ENCODE data around the gene KDM4C. TPM values are rescaled to one million over a fixed set of nuclear protein-coding genes. Genes with fewer than 3 reads are reported as not detected.

KDM4C gene
- total and polyA plus RNA-seq, 2 of the 8 experiments (the other 6 are each of a cell fraction or from before 2014, with no cell fraction given) = 13.0 to 26.1 TPM

GRCh38 chr9:7154003-7154619, 396.3 kb downstream of the KDM4C start:
- Histone ChIP-seq H3K27ac (ENCODE audit: low read depth, low read length) (no peak overlapping the region), H3K9ac (replicated peaks in 1 of 4; ENCODE audit: extremely low read depth in 1 of 4, low read depth in 3 of 4, low read length in 3 of 4) (no peak overlapping the region), H2BK12ac (ENCODE audit: low read depth, low read length) (no peak overlapping the region), H3K56ac (replicated peaks; ENCODE audit: insufficient read length, low read depth, low read length) (no peak overlapping the region), H2BK20ac (ENCODE audit: low read length) (no peak overlapping the region), H3K14ac (ENCODE audit: insufficient read length) (no peak overlapping the region), H4K8ac (ENCODE audit: extremely low read depth, insufficient read depth, low read length) (peak overlapping the region; percentile 62; the same call in 1 of the 2 replicates), H3K4me3 (ENCODE audit: extremely low read depth in 1 of 4, insufficient read depth in 2 of 4, low read depth in 3 of 4, low read length in 4 of 4) (no peak overlapping the region), H4K5ac (ENCODE audit: insufficient read length, low read depth, low read length) (no peak overlapping the region), H2AFZ (ENCODE audit: low read length) (no peak overlapping the region), H2BK15ac (ENCODE audit: low read length) (no peak overlapping the region), H3K27me3 (replicated peaks in 1 of 4; ENCODE audit: control insufficient read depth in 3 of 4, extremely low read depth in 1 of 4, insufficient read depth in 3 of 4, low read length in 3 of 4) (no peaks in the 10 kb centered on the region), H3K18ac (ENCODE audit: extremely low read depth, low read length) (no peak overlapping the region), H3K23ac (ENCODE audit: insufficient read length) (no peak overlapping the region), H2AK5ac (ENCODE audit: low read depth, low read length) (no peak overlapping the region), H2BK120ac (replicated peaks; ENCODE audit: low read depth, low read length) (no peak overlapping the region), H3K4ac (replicated peaks; ENCODE audit: insufficient read length, low read depth, low read length) (no peak overlapping the region), H3K4me2 (ENCODE audit: insufficient read depth in 1 of 2, low read depth in 2 of 2, low read length in 2 of 2) (no peak overlapping the region), H4K91ac (replicated peaks; ENCODE audit: insufficient read length, low read length) (no peak overlapping the region), H2BK5ac (ENCODE audit: low read depth, low read length) (no peak overlapping the region), H3K9me3 (ENCODE audit: insufficient read depth in 2 of 2, low read depth in 1 of 2, low read length in 1 of 2) (no peaks in the 10 kb centered on the region), H3K36me3 (ENCODE audit: control insufficient read depth in 2 of 4, insufficient read depth in 4 of 4, low read length in 3 of 4) (no peaks in the 10 kb centered on the region), H3K23me2 (ENCODE audit: low read depth, low read length) (no peaks in the 10 kb centered on the region), H3K4me1 (replicated peaks in 1 of 4; ENCODE audit: control insufficient read depth in 3 of 4, insufficient read depth in 4 of 4, low read length in 3 of 4) (no peaks in the 10 kb centered on the region), H3K79me2 (ENCODE audit: control insufficient read depth in 1 of 2, insufficient read depth in 2 of 2, low read length in 2 of 2) (no peaks in the 10 kb centered on the region), H3K79me1 (ENCODE audit: low read depth, low read length) (no peaks in the 10 kb centered on the region), H4K20me1 (replicated peaks in 1 of 2; ENCODE audit: control insufficient read depth in 1 of 2, insufficient read depth in 2 of 2, low read length in 2 of 2) (no peaks in the 10 kb centered on the region)
- POLR2A ChIA-PET (ENCODE audit: partially characterized antibody) = no interaction called here
- FAIRE-seq (no peak), DNase-seq (ENCODE audit: low read depth in 1 of 2, low spot score in 2 of 2) (no peak)
- CTCF ChIA-PET (ENCODE audit: partially characterized antibody) = interaction anchor here (0.8 to 1.5 kb wide), 8 partner anchors 11 to 119 kb away, joined by 3 to 6 read pairs (median 4); no protein-coding TSS in a partner anchor
- WGBS, 2 experiments (ENCODE audit: extremely low coverage in 1 of 2, insufficient coverage in 1 of 2, insufficient read length in 1 of 2, insufficient replicate concordance in 2 of 2, low coverage in 1 of 2, low lambda C conversion rate in 2 of 2, missing lambda C conversion rate in 1 of 2) = 91% methylated on average over 9 of the region's 9 CpGs; no CpG with 5 or more reads in 1 of the 2 experiments
- TF ChIP-seq KDM5A (IDR thresholded peaks at IDR 0.05; ENCODE audit: low read length) (no peak), PHF8 (conservative IDR thresholded peaks at IDR 0.05; ENCODE audit: low read depth, low read length) (no peak), POLR2AphosphoS5 (IDR thresholded peaks at IDR 0.05; ENCODE audit: low read depth, low read length) (no peak), NANOG (IDR thresholded peaks at IDR 0.05; ENCODE audit: insufficient read depth, low read depth, low read length, poor library complexity, severe bottlenecking) (no peak), CTBP2 (IDR thresholded peaks at IDR 0.05; ENCODE audit: borderline replicate concordance, insufficient read depth, insufficient read length, low read length) (no peak), NRF1 (IDR thresholded peaks at IDR 0.05; ENCODE audit: low read depth, low read length) (no peak), TAF7 (optimal IDR thresholded peaks at IDR 0.05; ENCODE audit: borderline replicate concordance, low read depth, low read length) (no peak)

Measured in H1 (cell line).